ENCODE data around the gene LTBR.
"Not testable (repeated sequence)": the region's sequence is repeated elsewhere in the genome, so short reads cannot be mapped to it uniquely, and the experiment has no call there.

LTBR gene

GRCh38 chr12:6383572-6384498, at the start of gene LTBR:
Gene LTBR (plus strand): TSS chr12:6384162. CDS start chr12:6384359, 197 bp downstream.
- DNase-seq, result peak; percentile 92 to 94

GRCh38 chr12:6334359-6334758, 49.6 kb upstream of the LTBR start:
- no peak for DNase-seq

- no peak for DNase-seq
Measured at GRCh38 chr12:6334940-6335450, 49.0 kb upstream of the LTBR start.

- peak; percentile 71 to 75 for DNase-seq
Measured at GRCh38 chr12:6335451-6336078, 48.4 kb upstream of the LTBR start.

GRCh38 chr12:6336079-6336888, 47.7 kb upstream of the LTBR start:
- peak; percentile 94 to 96 for DNase-seq

GRCh38 chr12:6336889-6337853, 46.8 kb upstream of the LTBR start:
- DNase-seq, result no peak

- DNase-seq, result no peak
Measured at GRCh38 chr12:6337958-6338433, 46.0 kb upstream of the LTBR start.

GRCh38 chr12:6338536-6338935, 45.4 kb upstream of the LTBR start:
- DNase-seq, result not testable (repeated sequence)

GRCh38 chr12:6338955-6339354, 45.0 kb upstream of the LTBR start:
- DNase-seq, result no peak

- no peak for DNase-seq
Measured at GRCh38 chr12:6340032-6340638, 43.8 kb upstream of the LTBR start.

GRCh38 chr12:6340745-6341416, 43.1 kb upstream of the LTBR start:
- DNase-seq, result peak; percentile 76 to 80

GRCh38 chr12:6341417-6342139, 42.4 kb upstream of the LTBR start, which contains the start of gene TNFRSF1A:
Gene TNFRSF1A (minus strand): TSS chr12:6342076. CDS start chr12:6341814, 262 bp downstream.
- peak; percentile 73 for DNase-seq

GRCh38 chr12:6342140-6342889, 41.6 kb upstream of the LTBR start:
- no peak for DNase-seq

- DNase-seq, result no peak
Measured at GRCh38 chr12:6343518-6343917, 40.4 kb upstream of the LTBR start.

- DNase-seq, result not testable (repeated sequence)
Measured at GRCh38 chr12:6344101-6344660, 39.8 kb upstream of the LTBR start.

- DNase-seq, result peak; percentile 64 to 83
Measured at GRCh38 chr12:6345319-6346091, 38.5 kb upstream of the LTBR start.

- no peak for DNase-seq
Measured at GRCh38 chr12:6346235-6346832, 37.6 kb upstream of the LTBR start.

Data from inflammatory macrophage treated with lipopolysaccharide for 1 hour (primary cell).